Stimulated activated CD4-positive, alpha-beta T cell treated with anti-CD3 and anti-CD28 coated beads, Interleukin-12 subunit alpha, Interleukin-12 subunit beta, amount 100 ng/mL, for 4 hours (primary cell): ENCODE results near the gene NAP1L4.

Source experiments
- DNase-seq: peaks from one replicate; pipeline ENCODE4 v3.0.0-alpha.2; 2020

NAP1L4 gene

DNA sequence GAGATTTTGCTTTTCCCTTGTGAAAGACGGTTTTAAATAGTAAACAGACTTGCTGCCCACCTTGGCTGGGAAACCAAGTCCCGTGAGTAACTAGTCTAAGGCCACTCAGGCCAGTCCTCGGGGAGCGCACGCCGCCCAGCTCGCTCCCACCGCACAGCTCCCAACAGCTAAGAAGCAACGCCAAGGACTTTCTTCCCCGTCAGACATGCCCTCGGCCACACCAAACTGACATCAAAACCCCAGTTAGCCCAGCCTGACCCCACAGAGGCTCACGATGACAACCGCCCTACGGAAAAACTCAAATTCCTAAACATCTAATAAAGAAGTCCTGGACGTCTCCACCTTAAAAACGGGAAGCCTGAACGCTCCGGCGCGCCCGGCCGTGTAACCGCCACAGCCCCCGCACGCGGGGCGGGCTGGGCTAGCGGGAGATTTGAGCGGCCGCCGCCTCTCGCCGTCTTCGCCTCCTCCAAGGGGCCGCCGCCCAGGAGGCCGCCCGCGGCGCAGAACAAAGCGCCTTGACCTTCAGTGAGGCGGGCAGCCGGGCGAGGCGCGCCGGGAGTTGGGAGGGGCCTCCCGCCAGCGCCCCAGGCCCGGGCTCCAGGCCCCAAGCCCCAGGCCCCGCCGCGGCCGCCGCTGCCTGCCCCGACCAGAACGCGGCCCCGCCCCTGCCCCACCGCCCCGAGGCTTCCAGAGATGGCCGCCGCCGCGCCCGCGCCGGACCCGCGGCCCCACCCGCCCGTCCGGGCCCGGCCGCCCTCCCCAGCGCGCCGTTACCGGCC lies 486 bp downstream of the NAP1L4 start:
- no peak for DNase-seq

DNA sequence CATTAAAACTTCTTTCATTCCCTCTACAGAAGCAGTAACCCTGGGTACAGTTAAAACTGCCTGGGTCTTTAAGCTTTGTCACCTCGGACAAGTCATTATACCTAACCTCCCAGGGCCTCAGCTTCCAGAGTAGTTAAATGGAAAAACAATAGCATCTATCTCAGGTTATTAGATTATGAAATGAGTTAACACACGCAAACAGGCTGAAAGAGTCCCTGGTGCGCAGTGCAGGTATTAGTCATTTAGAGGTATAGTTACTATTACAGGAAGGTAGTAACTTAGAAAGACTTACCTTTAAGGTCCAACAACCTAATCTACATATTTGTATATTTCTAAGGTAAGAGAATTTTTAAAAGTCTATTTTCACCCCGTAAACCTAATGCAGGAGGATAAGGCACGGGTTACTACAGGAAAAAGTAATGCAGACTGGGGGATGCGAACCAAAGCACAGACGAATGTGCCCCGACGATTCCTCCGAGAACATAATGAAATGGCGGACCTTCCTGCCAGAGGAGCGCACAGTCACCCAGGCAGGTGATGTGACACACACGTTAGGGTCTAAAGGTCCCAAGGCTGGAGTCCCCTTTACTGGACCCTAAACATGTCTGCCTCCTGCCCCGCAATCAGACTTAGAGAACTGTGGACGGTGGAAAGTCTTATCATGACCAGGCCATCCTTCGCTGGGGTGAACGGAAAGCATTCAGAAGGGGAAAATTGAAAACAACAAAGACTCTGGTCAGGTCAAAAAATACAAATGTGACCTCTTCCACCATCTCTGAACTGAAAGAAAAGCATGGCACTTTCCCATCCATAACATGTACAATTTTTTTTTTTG lies 1.3 kb downstream of the NAP1L4 start:
- DNase-seq: peak; percentile 37

DNA sequence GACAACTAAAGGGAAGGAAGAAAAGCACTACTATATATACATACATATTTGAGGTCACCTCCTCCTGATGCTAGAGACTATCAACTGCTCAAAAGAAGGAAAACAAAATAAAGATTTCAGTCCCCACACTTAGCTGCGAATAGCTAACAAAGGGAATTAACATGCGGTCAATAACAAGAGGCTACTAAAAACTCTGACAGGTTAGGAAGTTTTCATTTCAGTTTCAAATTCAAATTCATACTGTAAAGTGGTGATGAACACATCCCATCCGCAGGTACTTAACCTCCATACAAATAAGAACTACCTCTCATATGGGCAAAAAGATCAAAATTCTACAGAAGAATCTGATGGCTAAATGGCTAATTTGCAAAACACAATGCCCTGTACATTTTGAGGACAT lies 2.6 kb downstream of the NAP1L4 start:
- DNase-seq: no peak

- no peak for DNase-seq
Measured at GRCh38 chr11:2989006-2989405, 3.1 kb downstream of the NAP1L4 start.

DNA sequence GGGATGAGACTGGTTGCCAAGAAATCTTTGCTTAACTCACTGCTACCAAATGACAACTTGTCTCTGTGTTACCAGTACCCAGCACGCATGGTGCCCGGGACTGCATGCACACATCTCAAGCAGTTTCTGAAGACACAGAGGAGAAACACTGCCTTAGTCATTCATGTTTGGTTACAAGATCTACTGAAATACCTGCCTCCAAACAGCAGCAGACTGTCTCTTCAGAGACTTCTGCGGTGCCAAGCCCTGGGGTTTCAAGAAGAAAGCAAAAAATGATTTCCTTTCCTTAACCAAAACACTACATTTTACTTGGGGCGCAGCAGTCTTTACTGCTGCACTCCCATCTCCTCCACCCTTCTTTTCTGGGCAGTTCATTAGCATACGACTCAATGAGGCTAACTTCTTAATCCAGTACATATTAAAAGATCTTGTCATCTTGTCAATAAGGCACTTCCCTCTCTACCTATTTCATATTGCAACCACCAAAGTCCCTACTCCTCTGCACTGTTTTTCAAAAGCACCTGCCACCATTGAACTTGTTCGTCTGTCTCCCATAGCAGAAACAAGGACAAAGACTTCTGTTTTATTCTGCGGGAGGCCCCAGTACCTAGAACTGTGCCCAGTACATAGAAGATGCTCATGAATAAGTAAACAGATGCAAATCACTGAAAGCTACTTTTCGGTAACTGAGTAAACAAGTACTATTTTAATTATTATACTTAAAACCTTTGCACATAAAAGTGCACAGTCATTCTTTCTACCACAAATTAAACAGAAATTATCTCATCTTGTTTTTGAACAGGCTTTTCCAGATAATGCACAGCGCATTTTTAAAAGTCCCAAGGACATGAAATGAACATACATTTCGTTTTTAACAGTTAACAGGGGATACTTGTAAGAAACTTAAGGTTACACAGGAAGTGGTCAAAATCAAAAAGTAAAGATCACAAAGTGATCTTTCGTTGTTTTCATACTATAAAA lies 4.0 kb downstream of the NAP1L4 start:
- peak; percentile 24 for DNase-seq

DNA sequence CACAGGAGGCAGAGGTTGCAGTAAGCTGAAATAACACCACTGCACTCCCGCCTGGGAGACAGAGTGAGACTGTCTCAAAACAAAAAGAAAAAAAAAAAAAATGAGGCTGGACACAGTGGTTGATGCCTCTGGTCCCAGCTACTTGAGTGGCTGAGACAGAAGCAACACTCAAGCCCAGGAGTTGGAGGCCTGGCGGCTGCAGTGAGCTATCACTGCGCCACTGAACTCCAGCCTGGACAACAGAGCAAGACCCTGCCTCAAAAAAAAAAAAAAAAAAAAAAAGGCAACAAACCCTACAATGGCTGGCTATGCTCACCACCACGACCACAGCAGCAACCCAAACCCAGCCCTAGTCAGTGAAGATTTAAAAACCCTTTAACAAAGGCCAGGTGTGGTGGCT lies 8.2 kb downstream of the NAP1L4 start:
- no peak for DNase-seq

GRCh38 chr11:2982214-2982613 lies 9.9 kb downstream of the NAP1L4 start:
- no peak for DNase-seq

GRCh38 chr11:2981130-2981529 lies 11.0 kb downstream of the NAP1L4 start:
- DNase-seq: no peak

DNA sequence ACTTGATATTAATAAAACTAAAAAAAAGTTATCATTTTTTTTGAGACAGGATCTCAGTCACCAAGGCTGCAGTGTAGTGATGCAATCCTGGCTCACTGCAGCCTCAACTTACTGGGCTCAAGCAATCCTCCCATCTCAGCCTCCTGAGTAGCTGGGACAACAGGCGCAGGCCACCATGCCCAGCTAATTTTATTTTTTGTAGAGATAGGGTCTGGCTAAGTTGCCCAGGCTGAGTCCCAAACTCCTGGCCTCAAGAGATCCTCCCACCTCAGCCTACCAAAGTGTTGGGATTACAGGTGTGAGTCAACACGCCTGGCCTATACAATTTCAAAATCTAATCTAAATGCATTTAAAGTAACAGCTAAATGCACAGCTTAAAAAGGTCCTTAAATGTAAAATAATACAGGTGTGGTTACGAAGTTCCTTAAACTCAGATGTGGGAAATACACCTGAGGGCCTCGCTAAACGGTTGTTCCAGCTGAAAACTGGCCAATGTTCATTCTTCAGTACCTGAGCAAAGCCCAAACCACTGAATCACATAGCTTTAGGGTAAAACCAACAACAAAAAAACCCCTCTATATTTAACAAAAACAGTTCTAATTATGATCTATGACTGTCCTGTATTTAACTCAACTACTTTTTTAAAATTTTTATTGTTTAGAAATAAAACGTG lies 11.8 kb downstream of the NAP1L4 start:
- DNase-seq: no peak

DNA sequence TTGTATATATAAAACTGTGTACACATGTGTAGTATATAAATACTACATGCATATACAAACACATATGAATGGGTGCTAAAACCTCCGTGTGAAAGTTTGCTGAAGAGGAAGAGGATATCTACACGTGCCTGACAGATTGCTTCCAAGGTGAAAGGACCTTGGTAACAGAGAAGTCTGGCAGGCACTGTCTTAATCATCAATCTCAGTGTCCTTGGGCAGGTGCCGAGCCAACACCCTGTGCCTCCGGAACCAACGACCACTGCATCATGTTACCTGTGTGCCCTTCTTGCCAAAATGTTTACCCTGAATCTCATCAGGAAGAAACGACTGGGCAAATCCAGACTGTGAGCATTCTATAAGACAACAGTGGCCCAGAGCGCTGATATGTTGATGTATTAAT lies 15.0 kb downstream of the NAP1L4 start:
- no peak for DNase-seq

DNA sequence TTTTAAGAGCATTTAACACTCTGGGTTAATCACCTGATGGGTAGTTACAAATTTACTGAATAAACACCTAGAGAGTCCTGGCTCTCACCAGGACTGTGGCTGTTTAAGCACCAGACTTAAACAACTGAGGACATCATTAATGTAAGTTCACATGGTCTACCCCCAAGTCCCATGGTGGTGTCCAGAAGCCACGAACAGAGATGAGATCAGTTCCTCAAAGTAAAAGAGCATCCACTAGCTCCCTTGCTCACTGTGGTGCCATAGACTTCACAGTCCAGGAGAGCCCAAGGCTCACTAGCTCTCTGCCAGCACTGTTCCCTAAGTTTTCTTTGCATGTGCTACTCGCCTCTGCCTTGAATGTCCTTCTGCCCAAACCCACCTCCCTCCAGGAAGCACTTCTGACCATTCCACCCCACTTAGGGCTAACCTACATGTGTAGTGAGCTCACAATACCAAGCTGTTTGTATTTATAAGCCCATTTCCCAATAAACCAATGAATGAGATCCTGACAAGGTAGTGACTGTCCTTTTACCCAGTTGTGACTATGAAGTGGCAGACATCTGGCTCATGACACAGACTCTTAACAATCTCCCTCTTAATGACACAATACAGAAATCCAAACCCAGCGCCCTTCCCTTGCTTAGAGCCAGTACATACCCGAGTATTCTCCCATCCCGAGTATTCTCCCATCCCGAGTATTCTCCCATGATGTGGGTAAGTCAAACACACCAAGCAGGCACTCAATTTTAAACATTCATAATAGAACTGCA lies 15.7 kb downstream of the NAP1L4 start:
- DNase-seq: no peak

GRCh38 chr11:2975594-2975993 lies 16.5 kb downstream of the NAP1L4 start:
- DNase-seq: peak; percentile 21

DNA sequence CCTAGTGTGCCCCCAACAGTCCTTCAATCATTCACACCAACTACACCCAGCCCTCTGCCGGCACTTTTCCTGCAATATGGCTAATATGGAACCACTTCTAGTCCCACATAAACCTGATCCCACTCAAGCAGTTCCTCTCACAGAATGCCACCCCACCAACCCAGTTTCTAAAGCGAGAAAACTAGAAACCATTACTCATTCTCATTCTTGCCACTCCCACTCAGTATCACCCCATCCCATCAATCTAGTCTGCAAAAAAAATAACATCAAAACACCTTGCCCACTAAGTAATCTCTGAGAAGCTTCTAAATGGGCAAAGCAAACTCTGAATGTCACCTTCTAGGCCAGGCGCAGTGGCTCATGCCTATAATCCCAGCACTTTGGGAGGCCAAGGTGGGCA lies 17.9 kb downstream of the NAP1L4 start:
- DNase-seq: no peak

GRCh38 chr11:2968341-2968900 lies 23.7 kb downstream of the NAP1L4 start:
- no peak for DNase-seq

DNA sequence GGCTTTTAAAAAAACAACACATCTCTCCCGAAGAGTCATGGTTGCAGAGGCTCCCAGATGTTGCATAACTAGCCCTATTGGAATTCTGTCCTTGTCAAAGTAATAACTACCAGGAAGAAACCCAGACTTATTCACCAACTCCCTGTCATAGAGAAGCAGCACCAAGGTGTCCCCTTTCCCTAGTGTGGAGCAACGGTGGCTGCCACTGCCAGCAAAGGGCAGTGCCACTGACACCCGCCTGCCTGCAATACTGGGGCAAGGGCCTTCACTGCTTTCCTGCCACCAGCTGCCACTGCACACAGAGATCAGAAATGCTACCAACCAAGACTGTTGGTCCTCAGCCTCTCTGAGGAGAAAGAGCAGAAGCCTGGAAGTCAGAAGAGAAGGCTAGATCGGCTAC lies 27.3 kb downstream of the NAP1L4 start:
- no peak for DNase-seq

GRCh38 chr11:2963761-2964160 lies 28.4 kb downstream of the NAP1L4 start:
- no peak for DNase-seq

DNA sequence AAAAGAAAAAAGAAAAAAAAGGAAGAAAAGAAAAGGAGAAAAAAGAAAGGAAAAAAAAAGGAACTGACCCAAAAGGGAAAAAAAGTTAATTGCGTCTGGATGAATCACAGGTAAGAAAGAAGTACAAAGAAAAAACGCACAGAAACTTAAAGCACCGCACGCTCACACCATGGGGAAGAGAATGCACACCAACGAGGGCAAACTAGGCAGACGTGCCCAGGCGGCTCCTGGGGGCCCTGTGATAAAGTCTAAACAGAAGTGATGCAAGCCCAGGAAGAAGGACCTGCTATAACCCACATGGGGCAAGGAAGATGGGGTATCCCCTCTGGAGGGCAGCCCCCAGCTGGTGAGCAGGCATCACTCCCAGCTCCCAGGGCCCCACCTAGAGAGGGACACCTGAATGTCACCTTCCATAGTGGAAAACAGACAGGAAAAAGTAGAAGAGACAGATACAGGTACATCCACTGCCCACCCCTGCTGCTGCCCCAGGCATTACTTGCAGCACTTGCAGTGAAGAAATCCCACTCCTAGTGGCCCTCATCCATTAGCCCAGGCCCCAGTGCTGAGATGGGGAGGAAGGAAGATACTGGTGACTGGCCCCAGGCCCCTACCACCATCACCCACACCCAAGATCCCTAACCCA lies 28.9 kb downstream of the NAP1L4 start:
- DNase-seq: no peak

DNA sequence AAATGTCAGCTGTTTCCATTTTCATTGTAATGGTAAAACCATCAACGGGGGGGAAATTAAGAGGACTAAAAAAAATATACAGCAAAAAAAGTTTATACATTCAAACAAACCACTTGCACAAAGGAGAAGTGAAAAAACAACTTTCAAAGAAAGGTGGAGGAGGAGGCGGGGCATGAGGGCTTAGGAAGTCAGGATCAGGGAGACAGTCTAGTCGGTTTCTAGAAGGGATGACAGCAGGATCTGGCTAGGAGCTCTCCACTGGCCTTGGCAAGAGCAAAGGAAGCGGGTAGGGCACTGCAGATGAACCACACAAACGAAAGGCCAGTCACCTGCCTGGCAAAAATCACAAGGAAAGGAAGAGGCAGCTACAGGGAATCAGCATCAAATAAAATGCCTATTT lies 31.0 kb downstream of the NAP1L4 start:
- DNase-seq: no peak

DNA sequence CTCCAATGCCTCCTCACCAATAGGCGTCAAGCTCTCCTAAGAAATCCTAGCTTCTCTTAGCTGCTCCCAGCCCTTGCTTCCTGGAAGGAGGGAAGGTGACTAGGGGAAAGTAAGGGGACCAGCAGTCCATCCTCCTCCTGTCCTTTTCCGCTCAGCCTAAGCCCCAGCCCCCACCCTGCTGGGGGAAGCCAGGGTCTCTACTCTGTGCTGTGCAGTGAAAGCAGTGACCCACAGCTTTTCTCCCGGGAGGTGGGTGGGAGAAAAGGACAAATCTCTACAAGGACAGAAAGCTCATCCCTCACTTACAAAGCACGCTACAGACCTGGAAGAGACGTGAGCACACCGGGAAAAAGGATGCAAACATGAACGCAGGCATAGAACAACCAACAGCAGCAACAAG lies 32.0 kb downstream of the NAP1L4 start:
- no peak for DNase-seq

DNA sequence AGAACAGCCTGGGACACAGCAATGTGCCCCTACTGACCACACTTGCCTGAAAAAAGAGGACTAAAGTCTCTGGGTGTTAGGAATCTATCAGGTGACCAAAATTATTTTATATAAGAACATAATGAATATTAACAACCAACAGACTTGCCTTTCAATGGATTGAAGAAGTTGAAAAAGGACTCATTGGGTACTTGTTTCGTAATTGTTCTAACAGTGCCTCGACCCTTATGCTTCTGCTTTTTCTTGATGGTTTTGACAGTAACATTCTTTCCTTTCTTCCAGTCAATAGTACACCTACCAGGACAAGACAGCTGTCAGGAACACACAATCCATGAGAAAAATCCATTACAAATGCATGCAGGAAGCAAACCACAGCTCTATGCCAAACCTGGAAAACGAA lies 33.9 kb downstream of the NAP1L4 start:
- no peak for DNase-seq
